NCI-H1417 (cell line): Measurements from ENCODE around the gene ATP6V1G2.
"Not testable (repeated sequence)": the region's sequence is repeated elsewhere in the genome, so short reads cannot be mapped to it uniquely, and the experiment has no call there.

Experiments used
- DNase-seq, 3 experiments: peaks; one replicate each; lab custom pipeline; 2025; lab: John Stamatoyannopoulos, UW

The ATP6V1G2 gene

GRCh38 chr6:31529329-31530150 lies 16.9 kb downstream of the ATP6V1G2 start:
- DNase-seq = peak in 1 of 3 experiments; percentile 30

GRCh38 chr6:31528821-31529328 lies 17.5 kb downstream of the ATP6V1G2 start, which contains the start of gene MCCD1:
Gene MCCD1 (plus strand): TSS chr6:31528962. CDS start chr6:31529015, 53 bp downstream.
- no peak for DNase-seq

GRCh38 chr6:31528307-31528777 lies 18.1 kb downstream of the ATP6V1G2 start:
- peak in 1 of 3 experiments; percentile 3 for DNase-seq

GRCh38 chr6:31525932-31526591 lies 20.3 kb downstream of the ATP6V1G2 start:
- DNase-seq = no peak

- DNase-seq = no peak
Measured at GRCh38 chr6:31525553-31525931, 20.9 kb downstream of the ATP6V1G2 start.

GRCh38 chr6:31521835-31522234 lies 24.6 kb downstream of the ATP6V1G2 start:
- peak in 1 of 3 experiments; percentile 27 for DNase-seq

GRCh38 chr6:31513456-31514165 lies 32.8 kb downstream of the ATP6V1G2 start:
- DNase-seq = no peak

- DNase-seq = no peak
Measured at GRCh38 chr6:31510007-31510406, 36.4 kb downstream of the ATP6V1G2 start.

- not testable (repeated sequence) for DNase-seq
Measured at GRCh38 chr6:31509036-31509435, 37.4 kb downstream of the ATP6V1G2 start.

GRCh38 chr6:31502586-31502985 lies 43.8 kb downstream of the ATP6V1G2 start:
- no peak for DNase-seq

- DNase-seq = not testable (repeated sequence)
Measured at GRCh38 chr6:31499648-31500047, 46.8 kb downstream of the ATP6V1G2 start.

GRCh38 chr6:31498748-31499147 lies 47.7 kb downstream of the ATP6V1G2 start:
- peak in 1 of 3 experiments; percentile 4 for DNase-seq

GRCh38 chr6:31497531-31498476 lies 48.6 kb downstream of the ATP6V1G2 start, which contains the start of gene MICB:
Gene MICB (plus strand): TSS chr6:31498145. CDS start chr6:31498194, 49 bp downstream.
- DNase-seq = peak in 2 of 3 experiments; percentile 56 to 73

GRCh38 chr6:31496826-31497225 lies 49.6 kb downstream of the ATP6V1G2 start:
- not testable (repeated sequence) for DNase-seq

- no peak for DNase-seq
Measured at GRCh38 chr6:31495580-31495979, 50.8 kb downstream of the ATP6V1G2 start.
